ENCODE results near the gene TM7SF2.
"Not testable (repeated sequence)": the region's sequence is repeated elsewhere in the genome, so short reads cannot be mapped to it uniquely, and the experiment has no call there.

Gene TM7SF2

DNA sequence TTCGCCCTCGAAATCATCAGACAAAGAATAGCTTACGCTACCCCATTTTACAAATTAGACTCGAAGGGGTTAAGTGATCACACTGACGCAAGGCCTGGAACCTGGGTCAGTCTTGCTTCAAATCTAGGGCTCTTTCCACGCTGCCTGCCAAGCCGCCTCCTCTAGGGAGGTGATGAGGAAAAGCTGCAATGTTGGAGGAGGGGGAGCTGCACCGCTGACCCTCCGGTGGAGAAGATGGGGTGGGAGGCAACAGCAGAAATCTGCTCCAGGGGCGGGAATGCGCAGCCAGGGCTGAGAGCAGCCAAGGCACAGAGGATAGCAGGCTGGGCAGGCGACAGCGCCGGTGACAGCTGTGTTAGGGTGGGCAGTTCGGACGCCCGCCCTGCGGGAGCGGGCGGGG, 22.1 kb downstream of the TM7SF2 start:
- H3K4me3 ChIP-seq (ENCODE audit: low read depth in 1 of 2, low read length in 2 of 2) = peak overlapping the region; percentile 77 to 93
- H3K27me3 ChIP-seq (ENCODE audit: control insufficient read depth in 1 of 2, insufficient read depth in 2 of 2, low read length in 2 of 2) = no peaks in the 10 kb centered on the region
- no peaks in the 10 kb centered on the region for H3K9me3 ChIP-seq (ENCODE audit: low read length)
- H3K4me1 ChIP-seq (ENCODE audit: insufficient read depth, low read length) = peaks cover 20% of the 10 kb centered on the region
- H3K36me3 ChIP-seq (ENCODE audit: insufficient read depth, low read length) = peaks cover 44% of the 10 kb centered on the region
- peak overlapping the region; percentile 85 for H3K9ac ChIP-seq (ENCODE audit: low read length)
- H3K27ac ChIP-seq (ENCODE audit: low read depth, low read length) = peak overlapping the region; percentile 93

DNA sequence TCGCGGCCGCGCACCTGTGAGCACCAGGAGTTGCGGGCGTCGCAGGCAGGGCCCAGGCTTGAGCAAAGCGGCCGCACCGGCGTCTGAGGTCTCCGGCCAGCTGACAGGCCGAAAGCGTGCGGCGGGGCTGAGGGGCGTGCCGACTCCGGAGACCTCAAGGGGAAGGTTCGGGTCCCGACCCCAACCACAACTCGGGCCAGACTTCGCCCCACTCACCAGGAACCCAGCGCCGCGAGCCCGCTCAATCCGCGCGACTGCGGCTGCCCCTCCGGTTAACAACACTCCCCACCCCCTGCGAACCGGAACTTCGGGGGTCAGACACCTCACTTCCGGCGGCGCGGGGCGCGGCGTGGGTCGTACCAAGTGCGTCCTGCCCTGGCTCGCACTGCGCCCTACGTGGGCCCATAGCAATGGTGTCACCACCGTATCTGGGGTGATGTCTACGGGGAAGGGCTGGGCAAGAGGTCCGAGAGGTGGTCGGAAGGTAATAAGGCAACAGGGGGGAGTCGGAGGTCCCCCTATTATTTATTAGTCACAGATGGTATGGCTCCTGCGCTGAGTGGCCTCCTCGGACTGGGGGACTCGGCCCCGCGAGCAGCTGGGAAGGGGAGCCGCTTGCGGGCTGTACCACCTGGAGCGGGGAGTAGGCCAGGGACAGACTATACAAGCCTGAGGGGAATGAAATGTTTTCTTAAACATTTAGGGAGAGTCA, 22.7 kb downstream of the TM7SF2 start, which contains the start of gene SYVN1:
Gene SYVN1 (minus strand): TSS at position 280 of the 712 bp plus-strand sequence. CDS start 918 bp downstream, outside the sequence.
- H3K4me1 ChIP-seq (ENCODE audit: insufficient read depth, low read length) = peaks cover 20% of the 10 kb centered on the region
- peaks cover 38% of the 10 kb centered on the region for H3K36me3 ChIP-seq (ENCODE audit: insufficient read depth, low read length)
- peak within 1 kb of the TSS; percentile 77 to 93 for H3K4me3 ChIP-seq (ENCODE audit: low read depth in 1 of 2, low read length in 2 of 2)
- no peaks in the 10 kb centered on the region for H3K27me3 ChIP-seq (ENCODE audit: control insufficient read depth in 1 of 2, insufficient read depth in 2 of 2, low read length in 2 of 2)
- no peaks in the 10 kb centered on the region for H3K9me3 ChIP-seq (ENCODE audit: low read length)
- H3K9ac ChIP-seq (ENCODE audit: low read length) = peak within 1 kb of the TSS; percentile 85
- peak within 1 kb of the TSS; percentile 93 for H3K27ac ChIP-seq (ENCODE audit: low read depth, low read length)

DNA sequence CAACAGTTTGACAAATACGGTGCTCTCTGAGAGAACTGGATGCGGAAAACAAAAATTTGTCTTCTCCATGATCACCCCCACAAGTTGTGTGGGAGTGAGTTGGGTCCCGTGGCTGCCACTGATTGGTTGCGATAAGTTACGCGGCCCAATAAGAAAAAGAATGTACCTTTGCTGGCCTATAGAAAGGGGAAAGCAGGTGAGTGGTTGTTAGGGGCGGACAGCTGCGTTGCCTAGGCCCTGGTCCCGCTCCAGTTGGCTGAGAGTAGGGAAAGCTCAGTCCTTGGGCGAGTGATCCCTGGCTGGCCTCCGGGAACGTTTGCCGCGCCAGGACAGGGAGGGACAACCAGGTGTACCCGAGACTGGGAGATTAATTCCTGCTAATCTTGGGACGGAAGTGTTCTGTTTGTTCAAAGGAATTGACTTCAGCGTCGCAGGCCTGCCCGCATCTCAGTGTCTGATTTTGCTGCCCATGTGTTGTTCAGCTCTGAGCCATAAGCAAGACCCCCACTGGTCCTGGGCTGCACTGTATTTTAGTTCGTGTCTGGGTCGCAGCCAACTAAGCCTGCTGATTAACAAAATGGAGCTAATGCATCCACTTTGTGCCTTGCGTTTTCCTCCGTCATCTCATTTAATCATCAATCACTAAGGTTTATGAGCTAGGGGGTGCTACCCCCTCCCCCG, 23.4 kb downstream of the TM7SF2 start:
- Histone ChIP-seq H3K27ac (ENCODE audit: low read depth, low read length) (peak overlapping the region; percentile 93), H3K36me3 (ENCODE audit: insufficient read depth, low read length) (peaks cover 31% of the 10 kb centered on the region), H3K9me3 (ENCODE audit: low read length) (no peaks in the 10 kb centered on the region), H3K9ac (ENCODE audit: low read length) (peak overlapping the region; percentile 85), H3K27me3 (ENCODE audit: control insufficient read depth in 1 of 2, insufficient read depth in 2 of 2, low read length in 2 of 2) (no peaks in the 10 kb centered on the region), H3K4me1 (ENCODE audit: insufficient read depth, low read length) (peaks cover 20% of the 10 kb centered on the region), H3K4me3 (ENCODE audit: low read depth in 1 of 2, low read length in 2 of 2) (peak overlapping the region; percentile 77 to 93)

DNA sequence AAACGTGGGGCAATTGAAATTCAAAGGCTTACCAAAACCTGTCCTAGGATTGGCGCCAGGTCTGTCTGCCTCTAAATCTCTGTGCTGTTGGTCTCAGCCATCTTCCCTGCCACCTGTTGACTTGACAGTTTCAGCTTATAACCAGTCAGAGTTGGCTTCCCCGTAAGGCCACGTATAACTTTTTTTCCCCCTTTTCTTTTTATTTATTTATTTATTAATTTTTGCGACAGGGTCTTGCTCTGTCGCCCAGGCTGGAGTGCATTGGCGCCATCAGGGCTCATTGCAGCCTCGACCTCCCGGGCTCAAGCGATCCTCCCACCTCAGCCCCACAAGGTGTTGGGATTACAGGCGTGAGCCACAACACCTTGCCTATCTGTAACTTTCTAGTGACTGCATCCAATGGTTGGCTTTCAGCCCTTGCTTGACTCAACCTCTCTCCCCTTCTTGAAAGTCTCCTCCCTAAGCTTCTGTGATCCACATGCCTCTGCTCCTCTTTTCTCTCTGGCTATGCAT, 24.0 kb downstream of the TM7SF2 start:
- H3K36me3 ChIP-seq (ENCODE audit: insufficient read depth, low read length) = peaks cover 25% of the 10 kb centered on the region
- no peaks in the 10 kb centered on the region for H3K27me3 ChIP-seq (ENCODE audit: control insufficient read depth in 1 of 2, insufficient read depth in 2 of 2, low read length in 2 of 2)
- peaks cover 20% of the 10 kb centered on the region for H3K4me1 ChIP-seq (ENCODE audit: insufficient read depth, low read length)
- H3K27ac ChIP-seq (ENCODE audit: low read depth, low read length) = peak overlapping the region; percentile 93
- peak overlapping the region; percentile 17 to 93 for H3K4me3 ChIP-seq (ENCODE audit: low read depth in 1 of 2, low read length in 2 of 2)
- H3K9me3 ChIP-seq (ENCODE audit: low read length) = no peaks in the 10 kb centered on the region
- peak overlapping the region; percentile 85 for H3K9ac ChIP-seq (ENCODE audit: low read length)

DNA sequence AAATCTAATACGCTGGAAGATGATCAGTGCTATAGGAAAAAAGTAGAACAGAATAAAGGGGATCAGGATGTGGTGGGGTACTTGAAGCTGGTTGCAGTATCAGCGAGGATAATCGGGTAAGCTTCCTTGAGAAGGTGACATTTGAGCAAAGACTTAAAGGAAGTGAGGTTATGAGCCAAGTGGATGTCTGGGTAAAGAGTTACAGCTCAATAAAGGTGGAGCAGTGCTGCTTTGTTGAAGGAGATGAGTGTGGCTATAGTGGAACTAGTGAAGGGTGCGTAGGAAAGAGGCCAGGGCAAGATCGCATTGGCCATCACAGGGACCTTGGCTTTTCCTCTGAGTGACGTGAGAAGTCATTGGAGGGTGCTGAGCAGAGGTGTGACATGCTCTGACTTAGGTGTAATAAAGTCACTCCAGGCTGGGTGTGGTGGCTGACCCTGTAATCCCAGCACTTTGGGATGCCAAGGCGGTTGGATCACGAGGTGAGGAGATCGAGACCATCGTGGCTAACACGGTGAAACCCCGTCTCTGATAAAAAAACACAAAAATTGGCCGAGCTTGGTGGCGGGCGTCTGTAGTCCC, 24.9 kb downstream of the TM7SF2 start:
- Histone ChIP-seq H3K27me3 (ENCODE audit: control insufficient read depth in 1 of 2, insufficient read depth in 2 of 2, low read length in 2 of 2) (no peaks in the 10 kb centered on the region), H3K4me1 (ENCODE audit: insufficient read depth, low read length) (peaks cover 20% of the 10 kb centered on the region), H3K27ac (ENCODE audit: low read depth, low read length) (no peak overlapping the region), H3K9me3 (ENCODE audit: low read length) (no peaks in the 10 kb centered on the region), H3K4me3 (ENCODE audit: low read depth in 1 of 2, low read length in 2 of 2) (no peak overlapping the region), H3K36me3 (ENCODE audit: insufficient read depth, low read length) (peaks cover 16% of the 10 kb centered on the region), H3K9ac (ENCODE audit: low read length) (no peak overlapping the region)

DNA sequence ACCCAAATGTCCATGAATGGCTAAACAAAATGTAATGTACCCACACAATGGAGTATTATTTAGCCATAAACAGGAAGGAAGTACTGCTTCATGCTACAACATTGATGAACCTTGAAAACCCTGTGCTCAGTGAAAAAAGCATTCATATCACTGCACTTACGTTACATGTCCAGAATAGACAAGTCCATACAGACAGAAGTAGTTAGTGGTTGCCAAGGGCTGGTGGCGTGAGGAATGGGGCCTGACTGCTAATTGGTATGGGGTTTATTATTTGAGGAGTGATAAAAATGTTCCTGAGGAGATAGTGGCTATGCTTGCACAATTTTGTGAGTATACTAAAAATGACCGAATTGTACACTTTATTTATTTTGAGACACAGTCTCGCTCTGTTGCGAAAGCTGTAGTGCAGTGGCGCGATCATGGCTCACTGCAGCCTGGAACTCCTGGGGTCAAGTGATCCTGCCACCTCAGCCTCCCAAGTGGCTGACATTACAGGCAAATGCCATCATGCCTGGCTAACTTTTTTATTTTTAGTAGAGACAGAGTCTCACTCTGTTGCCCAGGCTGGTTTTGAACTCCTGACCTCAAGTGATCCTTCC, 30.3 kb downstream of the TM7SF2 start:
- Histone ChIP-seq H3K27ac (ENCODE audit: low read depth, low read length) (no peak overlapping the region), H3K4me1 (ENCODE audit: insufficient read depth, low read length) (no peaks in the 10 kb centered on the region), H3K9me3 (ENCODE audit: low read length) (no peaks in the 10 kb centered on the region), H3K36me3 (ENCODE audit: insufficient read depth, low read length) (no peaks in the 10 kb centered on the region), H3K27me3 (ENCODE audit: control insufficient read depth in 1 of 2, insufficient read depth in 2 of 2, low read length in 2 of 2) (no peaks in the 10 kb centered on the region), H3K4me3 (ENCODE audit: low read depth in 1 of 2, low read length in 2 of 2) (no peak overlapping the region), H3K9ac (ENCODE audit: low read length) (no peak overlapping the region)

DNA sequence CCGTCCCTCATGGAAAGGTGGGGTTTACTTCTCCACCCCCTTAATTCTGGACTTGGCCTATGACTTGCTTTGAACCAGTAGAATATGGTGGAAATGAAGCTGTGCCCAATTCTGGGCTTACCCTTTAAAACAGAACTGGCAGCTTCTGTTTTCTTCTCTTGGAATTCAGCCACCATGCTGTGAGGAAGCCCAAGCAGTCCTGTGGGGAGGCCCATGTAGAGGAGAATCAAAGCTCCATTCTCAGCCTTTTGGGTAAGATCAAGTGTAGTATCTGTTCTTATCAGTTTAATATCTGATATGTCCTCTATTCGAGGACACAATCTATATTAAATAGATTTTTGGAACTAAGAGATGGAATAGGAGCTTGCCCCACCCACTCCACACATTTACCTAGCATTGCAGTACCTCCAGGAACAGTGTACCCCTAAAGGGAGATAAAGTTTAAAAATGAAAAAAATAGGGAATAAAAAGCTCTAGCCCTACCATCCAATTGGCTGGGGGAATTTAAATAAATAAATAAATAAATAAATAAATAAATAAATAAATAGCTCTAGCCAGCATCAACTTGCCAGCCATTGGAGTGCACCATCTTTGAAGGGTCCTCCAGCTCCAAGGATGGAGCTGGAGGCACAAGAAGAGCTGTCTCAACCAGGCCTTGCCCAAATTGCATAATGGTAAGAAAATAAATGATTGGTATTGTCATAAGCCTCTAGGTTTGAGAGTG, 35.8 kb downstream of the TM7SF2 start:
- no peaks in the 10 kb centered on the region for H3K4me1 ChIP-seq (ENCODE audit: insufficient read depth, low read length)
- H3K9me3 ChIP-seq (ENCODE audit: low read length) = no peaks in the 10 kb centered on the region
- no peaks in the 10 kb centered on the region for H3K36me3 ChIP-seq (ENCODE audit: insufficient read depth, low read length)
- no peak overlapping the region for H3K4me3 ChIP-seq (ENCODE audit: low read depth in 1 of 2, low read length in 2 of 2)
- H3K27ac ChIP-seq (ENCODE audit: low read depth, low read length) = no peak overlapping the region
- no peaks in the 10 kb centered on the region for H3K27me3 ChIP-seq (ENCODE audit: control insufficient read depth in 1 of 2, insufficient read depth in 2 of 2, low read length in 2 of 2)
- no peak overlapping the region for H3K9ac ChIP-seq (ENCODE audit: low read length)

DNA sequence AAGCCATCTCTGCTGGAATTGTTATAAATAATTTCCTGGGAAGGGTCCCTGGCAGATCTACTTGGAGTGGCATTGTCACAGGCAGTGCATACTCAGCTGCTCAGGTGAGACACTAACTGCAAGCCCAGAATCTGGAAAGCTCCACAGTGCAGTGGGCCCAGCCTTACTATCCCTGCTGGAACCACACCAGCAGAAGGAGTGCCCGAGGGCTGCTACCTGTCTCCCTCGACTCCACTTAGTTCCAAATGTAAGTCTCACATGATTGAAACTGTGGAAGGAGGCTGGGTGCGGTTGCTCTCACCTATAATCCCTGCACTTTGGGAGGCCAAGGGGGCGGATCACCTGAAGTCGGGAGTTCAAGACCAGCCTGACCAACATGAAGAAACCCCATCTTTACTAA, 37.0 kb downstream of the TM7SF2 start:
- H3K27ac ChIP-seq (ENCODE audit: low read depth, low read length) = no peak overlapping the region
- H3K9ac ChIP-seq (ENCODE audit: low read length) = no peak overlapping the region
- no peaks in the 10 kb centered on the region for H3K4me1 ChIP-seq (ENCODE audit: insufficient read depth, low read length)

DNA sequence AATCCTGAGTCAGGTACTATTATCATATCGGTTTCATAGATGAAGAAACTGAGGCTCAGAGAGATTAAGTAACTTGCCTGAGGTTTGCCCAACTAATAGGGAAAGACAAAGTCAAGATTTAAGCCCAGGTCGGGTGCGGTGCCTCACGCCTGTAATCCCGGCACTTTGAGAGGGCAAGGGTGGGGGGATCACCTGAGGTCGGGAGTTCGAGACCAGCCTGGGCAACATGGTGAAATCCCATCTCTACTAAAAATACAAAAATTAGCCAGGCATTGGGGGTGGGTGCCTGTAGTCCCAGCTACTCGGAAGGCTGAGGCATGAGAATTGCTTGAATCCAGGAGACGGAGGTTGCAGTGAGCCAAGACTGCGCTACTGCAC, 38.4 kb downstream of the TM7SF2 start:
- not testable (repeated sequence) for H3K9ac ChIP-seq (ENCODE audit: low read length)

More for the DNA sequence above, 37.0 kb downstream of the TM7SF2 start:
- Histone ChIP-seq H3K27me3 (ENCODE audit: control insufficient read depth in 1 of 2, insufficient read depth in 2 of 2, low read length in 2 of 2) (no peaks in the 10 kb centered on the region), H3K36me3 (ENCODE audit: insufficient read depth, low read length) (no peaks in the 10 kb centered on the region), H3K9me3 (ENCODE audit: low read length) (no peaks in the 10 kb centered on the region), H3K4me3 (ENCODE audit: low read depth in 1 of 2, low read length in 2 of 2) (no peak overlapping the region)

DNA sequence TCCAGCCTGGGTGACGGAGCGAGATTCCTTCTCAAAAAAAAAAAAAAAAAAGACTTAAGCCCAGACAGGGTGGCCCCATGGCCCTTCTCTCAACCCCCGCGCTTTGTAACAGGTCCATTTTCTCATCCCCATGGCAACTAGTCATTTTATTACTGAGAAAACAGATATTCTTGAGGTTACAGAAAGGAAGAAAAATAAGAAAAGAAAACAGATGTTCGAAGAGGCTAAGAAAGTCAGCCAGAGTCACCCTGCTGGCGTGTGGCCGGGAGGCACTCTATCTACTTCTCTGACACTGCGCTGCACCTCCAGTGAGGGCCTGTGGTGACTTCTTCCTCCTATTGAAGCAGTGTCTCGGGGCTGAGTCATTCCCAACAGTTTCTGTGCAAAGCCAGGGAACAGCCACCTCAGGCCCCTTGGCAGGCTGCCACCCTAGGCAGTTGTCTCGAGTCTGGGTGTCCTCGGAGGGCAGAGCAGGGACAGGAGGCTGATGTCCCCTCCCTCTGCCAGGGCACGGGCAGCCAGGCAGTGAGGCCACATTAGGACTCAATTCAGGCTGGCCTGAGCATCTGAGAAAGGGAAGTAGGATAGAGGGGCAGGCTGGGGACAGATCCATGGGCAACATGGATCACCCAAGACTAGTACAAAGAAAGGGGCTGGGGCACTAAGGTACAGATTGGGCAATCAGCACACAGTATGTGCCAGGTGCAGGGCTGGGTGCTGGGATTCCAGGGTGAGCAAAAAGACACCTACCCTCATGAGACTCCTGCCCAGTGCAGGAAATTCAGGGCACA, 39.0 kb downstream of the TM7SF2 start:
- Histone ChIP-seq H3K9me3 (ENCODE audit: low read length) (no peaks in the 10 kb centered on the region), H3K9ac (ENCODE audit: low read length) (no peak overlapping the region), H3K36me3 (ENCODE audit: insufficient read depth, low read length) (no peaks in the 10 kb centered on the region), H3K4me1 (ENCODE audit: insufficient read depth, low read length) (no peaks in the 10 kb centered on the region), H3K4me3 (ENCODE audit: low read depth in 1 of 2, low read length in 2 of 2) (no peak overlapping the region), H3K27ac (ENCODE audit: low read depth, low read length) (no peak overlapping the region), H3K27me3 (ENCODE audit: control insufficient read depth in 1 of 2, insufficient read depth in 2 of 2, low read length in 2 of 2) (no peaks in the 10 kb centered on the region)

More for the DNA sequence above, 38.4 kb downstream of the TM7SF2 start:
- not testable (repeated sequence) for H3K27me3 ChIP-seq (ENCODE audit: control insufficient read depth in 1 of 2, insufficient read depth in 2 of 2, low read length in 2 of 2); H3K4me1 ChIP-seq (ENCODE audit: insufficient read depth, low read length); H3K27ac ChIP-seq (ENCODE audit: low read depth, low read length); H3K9me3 ChIP-seq (ENCODE audit: low read length); H3K36me3 ChIP-seq (ENCODE audit: insufficient read depth, low read length); H3K4me3 ChIP-seq (ENCODE audit: low read depth in 1 of 2, low read length in 2 of 2)

Measured in muscle layer of colon (tissue), 2 donors.